Hepatocyte (in vitro differentiated cells): ENCODE measurements around the gene SPIRE1.

Experiments used
- CTCF ChIP-seq: fragments of 200-600 bp; sonication (generic); IDR thresholded peaks from 2 replicates; pipeline ENCODE4 v1.5.1; 2016; ENCODE audit warnings: antibody characterized with exemption, mild to moderate bottlenecking; ENCODE audit not compliant: poor library complexity
- EZH2phosphoT487 ChIP-seq: fragments of 200-600 bp; sonication (generic); IDR thresholded peaks from one replicate; pipeline ENCODE4 v1.6.1; 2018; ENCODE audit warnings: antibody characterized with exemption, mild to moderate bottlenecking, low read depth, moderate library complexity; ENCODE audit not compliant: unreplicated experiment, severe bottlenecking

GRCh38 chr18:12423393-12423792 lies 234.5 kb downstream of the SPIRE1 start:
- TF ChIP-seq CTCF (no peak), EZH2phosphoT487 (no peak)
